ENCODE results near the gene LMCD1. TPM values are rescaled to one million over a fixed set of nuclear protein-coding genes. Genes with fewer than 3 reads are reported as not detected.

Gene LMCD1
- total RNA-seq, 4 donors from 2014 or later: 13.9 to 64.6 (median 25.6) TPM

- H3K9me3 ChIP-seq: no peaks in the 10 kb centered on the region
- intact Hi-C loops (cut with DNase I): no loop called here
- no peak overlapping the region for H3K4me3 ChIP-seq (replicated peaks in 1 of 3)
- no peak for TF ChIP-seq POLR2A (IDR thresholded peaks at IDR 0.05)
- no peak for TF ChIP-seq CTCF (IDR thresholded peaks at IDR 0.05)
- no peak for DNase-seq
- no peaks in the 10 kb centered on the region for H3K36me3 ChIP-seq
- no peaks in the 10 kb centered on the region for H3K27me3 ChIP-seq
- 93 to 97% methylated on average over 2 of the region's 2 CpGs for WGBS, 2 donors
- H3K4me1 ChIP-seq: peaks cover 0 to 12% of the 10 kb centered on the region in 2 donors
- no peak overlapping the region for H3K27ac ChIP-seq
Observed at GRCh38 chr3:8558645-8559044, 57.0 kb downstream of the LMCD1 start.

- whole genome bisulfite sequencing, 2 donors: 97 to 98% methylated on average over 6 of the region's 6 CpGs
- Histone ChIP-seq H3K9me3 (no peaks in the 10 kb centered on the region), H3K27me3 (no peaks in the 10 kb centered on the region), H3K4me1 (peaks cover 0 to 12% of the 10 kb centered on the region in 2 donors), H3K36me3 (no peaks in the 10 kb centered on the region), H3K4me3 (replicated peaks in 1 of 3) (no peak overlapping the region), H3K27ac (no peak overlapping the region)
- DNase-seq: no peak
- TF ChIP-seq CTCF (IDR thresholded peaks at IDR 0.05) (no peak), POLR2A (IDR thresholded peaks at IDR 0.05) (no peak)
- intact Hi-C loops (cut with DNase I): no loop called here
Observed at GRCh38 chr3:8559351-8559750, 57.7 kb downstream of the LMCD1 start.

GRCh38 chr3:8560366-8561007 lies 58.9 kb downstream of the LMCD1 start:
- WGBS, 2 donors: 84 to 93% methylated on average over 5 of the region's 5 CpGs
- Histone ChIP-seq H3K9me3 (no peaks in the 10 kb centered on the region), H3K4me3 (replicated peaks in 1 of 3) (no peak overlapping the region), H3K27ac (no peak overlapping the region), H3K4me1 (peaks cover 0 to 4% of the 10 kb centered on the region in 2 donors), H3K27me3 (no peaks in the 10 kb centered on the region), H3K36me3 (no peaks in the 10 kb centered on the region)
- TF ChIP-seq CTCF (IDR thresholded peaks at IDR 0.05) (no peak), POLR2A (IDR thresholded peaks at IDR 0.05) (no peak)
- intact Hi-C loops (cut with DNase I): no loop called here
- no peak for DNase-seq

GRCh38 chr3:8561370-8561769 lies 59.7 kb downstream of the LMCD1 start:
- WGBS, 2 donors: 67 to 88% methylated on average over 4 of the region's 4 CpGs
- H3K27me3 ChIP-seq: no peaks in the 10 kb centered on the region
- peaks cover 0 to 4% of the 10 kb centered on the region in 2 donors for H3K4me1 ChIP-seq
- DNase-seq: no peak
- no peak overlapping the region for H3K4me3 ChIP-seq (replicated peaks in 1 of 3)
- H3K27ac ChIP-seq: no peak overlapping the region
- TF ChIP-seq POLR2A (IDR thresholded peaks at IDR 0.05) (no peak), CTCF (IDR thresholded peaks at IDR 0.05) (no peak)
- no peaks in the 10 kb centered on the region for H3K36me3 ChIP-seq
- intact Hi-C loops (cut with DNase I): no loop called here
- no peaks in the 10 kb centered on the region for H3K9me3 ChIP-seq

- H3K9me3 ChIP-seq: no peaks in the 10 kb centered on the region
Observed at GRCh38 chr3:8562081-8562595, 60.5 kb downstream of the LMCD1 start.

More at GRCh38 chr3:8562081-8562595, 60.5 kb downstream of the LMCD1 start:
- intact Hi-C loops (cut with DNase I): no loop called here
- H3K4me3 ChIP-seq (replicated peaks in 1 of 3): no peak overlapping the region
- no peaks in the 10 kb centered on the region for H3K36me3 ChIP-seq
- 86 to 91% methylated on average over 3 of the region's 3 CpGs for WGBS, 2 donors
- H3K27me3 ChIP-seq: no peaks in the 10 kb centered on the region
- DNase-seq: no peak
- TF ChIP-seq CTCF (IDR thresholded peaks at IDR 0.05): no peak
- H3K4me1 ChIP-seq: peaks cover 0 to 4% of the 10 kb centered on the region in 2 donors
- H3K27ac ChIP-seq: peak overlapping the region in 1 of 3 donors; percentile 3
